Liver (tissue), 9 donors: ENCODE data around the gene UBE3B. TPM values are rescaled to one million over a fixed set of nuclear protein-coding genes. Genes with fewer than 3 reads are reported as not detected.

Experiments used
- DNase-seq: peaks from one replicate; pipeline ENCODE4 v3.0.0-alpha.2; 2017; ENCODE audit warnings: low spot score
- H3K27ac ChIP-seq, 2 donors: one replicate each; pipeline ENCODE4 v1.7.0; 2013; ENCODE audit warnings: inconsistent platforms in 2 of 2, low read length in 2 of 2, control low read depth in 1 of 2, low read depth in 1 of 2, mild to moderate bottlenecking in 1 of 2
- H3K27me3 ChIP-seq, 4 donors: one replicate each; pipeline versions ENCODE4 v1.6.1 to v1.7.0; 2013; ENCODE audit warnings: low read length in 3 of 4, inconsistent platforms in 1 of 4, mild to moderate bottlenecking in 1 of 4, moderate library complexity in 1 of 4; ENCODE audit not compliant: control insufficient read depth in 4 of 4, insufficient read depth in 4 of 4
- H3K36me3 ChIP-seq, 4 donors: one replicate each; pipeline versions ENCODE4 v1.6.1 to v1.7.0; 2013; ENCODE audit warnings: low read length in 3 of 4, mild to moderate bottlenecking in 3 of 4, low read depth in 1 of 4, moderate library complexity in 1 of 4; ENCODE audit not compliant: control insufficient read depth in 4 of 4, insufficient read depth in 3 of 4
- H3K4me1 ChIP-seq, 4 donors: one replicate each; pipeline versions ENCODE4 v1.6.1 to v1.7.0; 2013; ENCODE audit warnings: low read length in 3 of 4, mild to moderate bottlenecking in 3 of 4, moderate library complexity in 1 of 4; ENCODE audit not compliant: control insufficient read depth in 4 of 4, insufficient read depth in 4 of 4
- H3K4me3 ChIP-seq, 3 donors: one replicate each; pipeline versions ENCODE4 v1.6.1 to v1.7.0; 2013; ENCODE audit warnings: low read length in 3 of 3, control low read depth in 1 of 3, low read depth in 1 of 3, mild to moderate bottlenecking in 1 of 3
- H3K9ac ChIP-seq, 2 donors: one replicate each; pipeline ENCODE4 v1.7.0; 2013; ENCODE audit warnings: low read length in 2 of 2, mild to moderate bottlenecking in 2 of 2, moderate library complexity in 2 of 2, control low read depth in 1 of 2, low read depth in 1 of 2
- H3K9me3 ChIP-seq, 4 donors: one replicate each; pipeline versions ENCODE4 v1.6.1 to v1.7.0; 2013; ENCODE audit warnings: low read length in 3 of 4; ENCODE audit not compliant: control insufficient read depth in 4 of 4
- EGR1 ChIP-seq, 2 donors: IDR thresholded peaks; 2 replicates each; pipeline ENCODE4 v1.6.1; 2016 to 2018; ENCODE audit warnings: antibody characterized with exemption in 2 of 2, low read depth in 2 of 2
- FOXA1 ChIP-seq: IDR thresholded peaks from 2 replicates; pipeline ENCODE4 v1.6.1; 2016; ENCODE audit warnings: antibody characterized with exemption
- FOXA2 ChIP-seq: IDR thresholded peaks from 2 replicates; pipeline ENCODE4 v1.6.1; 2016; ENCODE audit warnings: antibody characterized with exemption
- GABPA ChIP-seq, 2 donors: IDR thresholded peaks in 1 of 2; conservative IDR thresholded peaks in 1 of 2; 2 replicates each; pipeline ENCODE4 v1.6.1; 2016; ENCODE audit warnings: antibody characterized with exemption in 2 of 2, mild to moderate bottlenecking in 1 of 2, moderate library complexity in 1 of 2
- HNF4A ChIP-seq, 2 donors: conservative IDR thresholded peaks; 2 replicates each; pipeline ENCODE4 v1.6.1; 2016; ENCODE audit warnings: antibody characterized with exemption in 2 of 2, mild to moderate bottlenecking in 2 of 2
- HNF4G ChIP-seq: IDR thresholded peaks from 2 replicates; pipeline ENCODE4 v1.6.1; 2016; ENCODE audit warnings: antibody characterized with exemption
- JUND ChIP-seq, 2 donors: IDR thresholded peaks; 2 replicates each; pipeline ENCODE4 v1.6.1; 2016; ENCODE audit warnings: antibody characterized with exemption in 2 of 2
- NR2F2 ChIP-seq: IDR thresholded peaks from 2 replicates; pipeline ENCODE4 v1.6.1; 2016; ENCODE audit warnings: antibody characterized with exemption
- RAD21 ChIP-seq, 2 donors: IDR thresholded peaks; 2 replicates each; pipeline ENCODE4 v1.6.1; 2016; ENCODE audit warnings: antibody characterized with exemption in 2 of 2, mild to moderate bottlenecking in 2 of 2
- RXRA ChIP-seq, 2 donors: IDR thresholded peaks; 2 replicates each; pipeline ENCODE4 v1.6.1; 2017 to 2018; ENCODE audit warnings: antibody characterized with exemption in 2 of 2, mild to moderate bottlenecking in 1 of 2
- SP1 ChIP-seq: IDR thresholded peaks from 2 replicates; pipeline ENCODE4 v1.6.1; 2018; ENCODE audit warnings: antibody characterized with exemption, mild to moderate bottlenecking
- TAF1 ChIP-seq: conservative IDR thresholded peaks from 2 replicates; pipeline ENCODE4 v1.6.1; 2016; ENCODE audit warnings: antibody characterized with exemption, mild to moderate bottlenecking
- YY1 ChIP-seq: IDR thresholded peaks from 2 replicates; pipeline ENCODE4 v1.6.1; 2016; ENCODE audit warnings: antibody characterized with exemption, mild to moderate bottlenecking
- WGBS: extraction: QIAGEN DNeasy Blood & Tissue Kit; methylation state at CpG from one replicate; pipeline ENCODE4 v1.1.7; 2013; 5-methylcytosine and 5-hydroxymethylcytosine counted together
- polyA plus RNA-seq, 2 donors: library from polyadenylated mRNA; stranded (reverse) in 1 of 2; unstranded in 1 of 2; fragments of 200-250 nt in 1 of 2; fragments of >200 nt in 1 of 2; fragmentation: Nextera tagmentation in 1 of 2; extraction: Ambion mirVana in 1 of 2; gene quantifications; one replicate each; pipeline versions ENCODE4 v1.2.1 to v1.2.3, GENCODE V29; 2013 to 2015
- total RNA-seq, 2 donors: library from RNA; depleted of rRNA; stranded (reverse); fragments of >200 nt; gene quantifications; one replicate each; pipeline ENCODE4 v1.2.3, GENCODE V29; 2014
- TF ChIP-seq, protein P1 (sequence below): IDR thresholded peaks from 2 replicates; pipeline ENCODE4 v1.6.1; 2016; ENCODE audit warnings: antibody characterized with exemption
- TF ChIP-seq, protein P2 (sequence below): IDR thresholded peaks from 2 replicates; pipeline ENCODE4 v1.6.1; 2016; ENCODE audit warnings: antibody characterized with exemption
- TF ChIP-seq, protein P3 (sequence below): IDR thresholded peaks from 2 replicates; pipeline ENCODE4 v1.6.1; 2016; ENCODE audit warnings: antibody characterized with exemption
- TF ChIP-seq, protein P4 (sequence below): IDR thresholded peaks from 2 replicates; pipeline ENCODE4 v1.6.1; 2016; ENCODE audit warnings: antibody characterized with exemption, mild to moderate bottlenecking
- TF ChIP-seq, protein P5 (sequence below): fragments of 150-350 bp; IDR thresholded peaks from 2 replicates; pipeline ENCODE4 v1.5.1; 2017; ENCODE audit warnings: improper control_type of control experiment, low read depth, low read length; ENCODE audit not compliant: missing input control
- donor health status: healthy.
- donor health status: healthy.
- donor health status: healthy.
- donor health status: healthy.
- donor health status: healthy.

Gene UBE3B
- total and polyA plus RNA-seq, 4 donors: 9.3 to 43.4 (median 24.1) TPM

DNA sequence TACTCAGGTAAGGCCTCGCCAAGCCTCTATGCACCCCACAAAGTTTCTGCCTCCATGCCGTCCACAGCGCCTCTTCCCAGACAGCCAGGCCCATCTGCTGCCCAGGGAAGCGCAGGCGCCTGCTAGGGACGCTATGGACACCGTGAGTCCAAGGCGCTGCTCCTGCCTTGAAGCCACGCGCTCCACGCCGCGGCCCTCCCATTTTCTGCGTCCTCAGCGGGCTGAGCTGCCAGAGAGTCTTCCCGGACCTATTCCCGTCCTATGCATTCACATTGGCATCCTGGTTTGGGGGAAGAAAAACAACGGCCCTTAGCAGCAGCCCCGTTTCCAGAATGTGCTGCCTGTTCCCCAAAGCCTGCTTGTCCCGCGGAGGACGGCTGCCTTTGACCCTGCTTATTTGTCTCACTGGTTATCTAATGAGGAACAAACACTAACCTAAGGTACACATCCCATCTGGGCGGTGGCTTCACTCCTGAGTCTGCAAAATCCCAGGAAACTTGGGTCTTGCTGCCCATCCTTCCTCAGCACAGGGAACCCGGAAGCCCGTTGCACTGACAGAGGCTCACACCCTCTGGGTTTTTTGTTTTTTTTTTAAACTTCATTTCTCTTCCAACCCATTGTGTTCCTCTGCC lies 57.9 kb downstream of the UBE3B start:
- H3K27ac ChIP-seq: no peak overlapping the region
- 83% methylated on average over 25 of the region's 25 CpGs for WGBS

More for the DNA sequence above, 57.9 kb downstream of the UBE3B start:
- DNase-seq: no peak
- H3K27me3 ChIP-seq: no peaks in the 10 kb centered on the region
- no peak for TF ChIP-seq TAF1
- no peak for TF ChIP-seq YY1
- TF ChIP-seq SP1: no peak
- TF ChIP-seq, protein P1, sequence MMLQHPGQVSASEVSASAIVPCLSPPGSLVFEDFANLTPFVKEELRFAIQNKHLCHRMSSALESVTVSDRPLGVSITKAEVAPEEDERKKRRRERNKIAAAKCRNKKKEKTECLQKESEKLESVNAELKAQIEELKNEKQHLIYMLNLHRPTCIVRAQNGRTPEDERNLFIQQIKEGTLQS: no peak
- TF ChIP-seq FOXA1: no peak
- TF ChIP-seq GABPA (IDR thresholded peaks at IDR 0.05 in 1 of 2, conservative IDR thresholded peaks at IDR 0.05 in 1 of 2): no peak
- TF ChIP-seq, protein P2, sequence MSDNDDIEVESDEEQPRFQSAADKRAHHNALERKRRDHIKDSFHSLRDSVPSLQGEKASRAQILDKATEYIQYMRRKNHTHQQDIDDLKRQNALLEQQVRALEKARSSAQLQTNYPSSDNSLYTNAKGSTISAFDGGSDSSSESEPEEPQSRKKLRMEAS: no peak
- no peak for TF ChIP-seq HNF4G
- TF ChIP-seq, protein P3, sequence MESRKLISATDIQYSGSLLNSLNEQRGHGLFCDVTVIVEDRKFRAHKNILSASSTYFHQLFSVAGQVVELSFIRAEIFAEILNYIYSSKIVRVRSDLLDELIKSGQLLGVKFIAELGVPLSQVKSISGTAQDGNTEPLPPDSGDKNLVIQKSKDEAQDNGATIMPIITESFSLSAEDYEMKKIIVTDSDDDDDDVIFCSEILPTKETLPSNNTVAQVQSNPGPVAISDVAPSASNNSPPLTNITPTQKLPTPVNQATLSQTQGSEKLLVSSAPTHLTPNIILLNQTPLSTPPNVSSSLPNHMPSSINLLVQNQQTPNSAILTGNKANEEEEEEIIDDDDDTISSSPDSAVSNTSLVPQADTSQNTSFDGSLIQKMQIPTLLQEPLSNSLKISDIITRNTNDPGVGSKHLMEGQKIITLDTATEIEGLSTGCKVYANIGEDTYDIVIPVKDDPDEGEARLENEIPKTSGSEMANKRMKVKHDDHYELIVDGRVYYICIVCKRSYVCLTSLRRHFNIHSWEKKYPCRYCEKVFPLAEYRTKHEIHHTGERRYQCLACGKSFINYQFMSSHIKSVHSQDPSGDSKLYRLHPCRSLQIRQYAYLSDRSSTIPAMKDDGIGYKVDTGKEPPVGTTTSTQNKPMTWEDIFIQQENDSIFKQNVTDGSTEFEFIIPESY: no peak
- TF ChIP-seq FOXA2: no peak
- TF ChIP-seq JUND (IDR thresholded peaks at IDR 0.05): no peak
- no peak for TF ChIP-seq RXRA (IDR thresholded peaks at IDR 0.05)
- TF ChIP-seq, protein P4, sequence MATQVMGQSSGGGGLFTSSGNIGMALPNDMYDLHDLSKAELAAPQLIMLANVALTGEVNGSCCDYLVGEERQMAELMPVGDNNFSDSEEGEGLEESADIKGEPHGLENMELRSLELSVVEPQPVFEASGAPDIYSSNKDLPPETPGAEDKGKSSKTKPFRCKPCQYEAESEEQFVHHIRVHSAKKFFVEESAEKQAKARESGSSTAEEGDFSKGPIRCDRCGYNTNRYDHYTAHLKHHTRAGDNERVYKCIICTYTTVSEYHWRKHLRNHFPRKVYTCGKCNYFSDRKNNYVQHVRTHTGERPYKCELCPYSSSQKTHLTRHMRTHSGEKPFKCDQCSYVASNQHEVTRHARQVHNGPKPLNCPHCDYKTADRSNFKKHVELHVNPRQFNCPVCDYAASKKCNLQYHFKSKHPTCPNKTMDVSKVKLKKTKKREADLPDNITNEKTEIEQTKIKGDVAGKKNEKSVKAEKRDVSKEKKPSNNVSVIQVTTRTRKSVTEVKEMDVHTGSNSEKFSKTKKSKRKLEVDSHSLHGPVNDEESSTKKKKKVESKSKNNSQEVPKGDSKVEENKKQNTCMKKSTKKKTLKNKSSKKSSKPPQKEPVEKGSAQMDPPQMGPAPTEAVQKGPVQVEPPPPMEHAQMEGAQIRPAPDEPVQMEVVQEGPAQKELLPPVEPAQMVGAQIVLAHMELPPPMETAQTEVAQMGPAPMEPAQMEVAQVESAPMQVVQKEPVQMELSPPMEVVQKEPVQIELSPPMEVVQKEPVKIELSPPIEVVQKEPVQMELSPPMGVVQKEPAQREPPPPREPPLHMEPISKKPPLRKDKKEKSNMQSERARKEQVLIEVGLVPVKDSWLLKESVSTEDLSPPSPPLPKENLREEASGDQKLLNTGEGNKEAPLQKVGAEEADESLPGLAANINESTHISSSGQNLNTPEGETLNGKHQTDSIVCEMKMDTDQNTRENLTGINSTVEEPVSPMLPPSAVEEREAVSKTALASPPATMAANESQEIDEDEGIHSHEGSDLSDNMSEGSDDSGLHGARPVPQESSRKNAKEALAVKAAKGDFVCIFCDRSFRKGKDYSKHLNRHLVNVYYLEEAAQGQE: no peak
- TF ChIP-seq EGR1 (IDR thresholded peaks at IDR 0.05; ENCODE audit: low read depth in 2 of 2): no peak
- TF ChIP-seq HNF4A (conservative IDR thresholded peaks at IDR 0.05): no peak
- TF ChIP-seq, protein P5, sequence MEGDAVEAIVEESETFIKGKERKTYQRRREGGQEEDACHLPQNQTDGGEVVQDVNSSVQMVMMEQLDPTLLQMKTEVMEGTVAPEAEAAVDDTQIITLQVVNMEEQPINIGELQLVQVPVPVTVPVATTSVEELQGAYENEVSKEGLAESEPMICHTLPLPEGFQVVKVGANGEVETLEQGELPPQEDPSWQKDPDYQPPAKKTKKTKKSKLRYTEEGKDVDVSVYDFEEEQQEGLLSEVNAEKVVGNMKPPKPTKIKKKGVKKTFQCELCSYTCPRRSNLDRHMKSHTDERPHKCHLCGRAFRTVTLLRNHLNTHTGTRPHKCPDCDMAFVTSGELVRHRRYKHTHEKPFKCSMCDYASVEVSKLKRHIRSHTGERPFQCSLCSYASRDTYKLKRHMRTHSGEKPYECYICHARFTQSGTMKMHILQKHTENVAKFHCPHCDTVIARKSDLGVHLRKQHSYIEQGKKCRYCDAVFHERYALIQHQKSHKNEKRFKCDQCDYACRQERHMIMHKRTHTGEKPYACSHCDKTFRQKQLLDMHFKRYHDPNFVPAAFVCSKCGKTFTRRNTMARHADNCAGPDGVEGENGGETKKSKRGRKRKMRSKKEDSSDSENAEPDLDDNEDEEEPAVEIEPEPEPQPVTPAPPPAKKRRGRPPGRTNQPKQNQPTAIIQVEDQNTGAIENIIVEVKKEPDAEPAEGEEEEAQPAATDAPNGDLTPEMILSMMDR: no peak
- TF ChIP-seq NR2F2: no peak
- no peak for TF ChIP-seq RAD21 (IDR thresholded peaks at IDR 0.05)
- no peak overlapping the region for H3K9ac ChIP-seq
- H3K36me3 ChIP-seq: peaks cover 0 to 43% (median 16%) of the 10 kb centered on the region in 4 donors
- no peaks in the 10 kb centered on the region for H3K9me3 ChIP-seq
- H3K4me3 ChIP-seq: no peak overlapping the region
- no peaks in the 10 kb centered on the region for H3K4me1 ChIP-seq
